Loucy (cell line): ENCODE measurements around the gene RAB8B.

Experiments
- H2AFZ ChIP-seq: fragments of 200-600 bp; sonication (generic); 2 replicates; pipeline ENCODE4 v1.6.0; 2016; ENCODE audit warnings: antibody characterized with exemption, mild to moderate bottlenecking, low read length, moderate library complexity
- H3F3A ChIP-seq: fragments of 200-600 bp; 2 replicates; pipeline ENCODE4 v1.6.0; 2016; ENCODE audit warnings: antibody characterized with exemption, low read depth, mild to moderate bottlenecking
- H3K27me3 ChIP-seq: fragments of 200-600 bp; sonication (generic); 2 replicates; pipeline ENCODE4 v1.6.1; 2014; ENCODE audit warnings: low read length, mild to moderate bottlenecking; ENCODE audit not compliant: insufficient read depth, poor library complexity, severe bottlenecking
- H3K36me3 ChIP-seq: fragments of 200-600 bp; sonication (generic); 2 replicates; pipeline ENCODE4 v1.6.1; 2016; ENCODE audit warnings: low read length; ENCODE audit not compliant: insufficient read depth
- H3K4me1 ChIP-seq: fragments of 200-600 bp; sonication (generic); 2 replicates; pipeline ENCODE4 v1.5.1; 2014; ENCODE audit warnings: low read length, mild to moderate bottlenecking; ENCODE audit not compliant: insufficient read depth, poor library complexity, severe bottlenecking
- H3K4me2 ChIP-seq: fragments of 200-600 bp; sonication (generic); 2 replicates; pipeline ENCODE4 v1.6.0; 2014; ENCODE audit warnings: antibody characterized with exemption, low read length, low read depth, mild to moderate bottlenecking; ENCODE audit not compliant: poor library complexity, severe bottlenecking
- H3K4me3 ChIP-seq: fragments of 200-600 bp; sonication (generic); 2 replicates; pipeline ENCODE4 v1.5.1; 2014; ENCODE audit warnings: low read length, mild to moderate bottlenecking, mixed read lengths; ENCODE audit not compliant: poor library complexity, severe bottlenecking
- H3K79me2 ChIP-seq: fragments of 200-600 bp; sonication (generic); 2 replicates; pipeline ENCODE4 v1.6.1; 2014; ENCODE audit warnings: low read length; ENCODE audit not compliant: insufficient read depth
- H3K9ac ChIP-seq: fragments of 200-600 bp; sonication (generic); 2 replicates; pipeline ENCODE4 v1.6.0; 2014; ENCODE audit warnings: mild to moderate bottlenecking, low read depth, low read length, moderate library complexity; ENCODE audit not compliant: poor library complexity, severe bottlenecking
- H3K9me2 ChIP-seq: fragments of 200-600 bp; sonication (generic); replicated peaks from 2 replicates; pipeline ENCODE4 v1.6.1; 2016; ENCODE audit warnings: low read depth, low read length, mixed read lengths
- H3K9me3 ChIP-seq: fragments of 200-600 bp; sonication (generic); 2 replicates; pipeline ENCODE4 v1.6.1; 2014; ENCODE audit warnings: mild to moderate bottlenecking, antibody characterized with exemption, low read length, low read depth; ENCODE audit not compliant: insufficient read depth
- H4K20me1 ChIP-seq: fragments of 200-600 bp; sonication (generic); 2 replicates; pipeline ENCODE4 v1.6.0; 2014; ENCODE audit warnings: antibody characterized with exemption, low read length, mild to moderate bottlenecking; ENCODE audit not compliant: insufficient read depth, poor library complexity, severe bottlenecking
- CTCF ChIP-seq: fragments of 200-600 bp; sonication (generic); conservative IDR thresholded peaks from 2 replicates; pipeline ENCODE4 v1.5.1; 2014; ENCODE audit warnings: mild to moderate bottlenecking, antibody characterized with exemption, low read length
- EZH2phosphoT487 ChIP-seq: fragments of 200-600 bp; IDR thresholded peaks from 2 replicates; pipeline ENCODE4 v1.6.1; 2018; ENCODE audit warnings: antibody characterized with exemption, mild to moderate bottlenecking, moderate library complexity, borderline replicate concordance

The RAB8B gene

GRCh38 chr15:63244399-63244798 lies 55.0 kb downstream of the RAB8B start:
- Histone ChIP-seq H3K9me3 (no peaks in the 10 kb centered on the region), H3F3A (no peaks in the 10 kb centered on the region), H2AFZ (no peak overlapping the region), H3K4me2 (no peak overlapping the region), H3K79me2 (peaks cover 56% of the 10 kb centered on the region), H3K27me3 (no peaks in the 10 kb centered on the region), H3K36me3 (peaks cover 40% of the 10 kb centered on the region), H3K4me1 (peaks cover 20% of the 10 kb centered on the region), H3K9me2 (no peaks in the 10 kb centered on the region), H3K9ac (no peak overlapping the region), H3K4me3 (no peak overlapping the region), H4K20me1 (peaks cover 33% of the 10 kb centered on the region)
- TF ChIP-seq EZH2phosphoT487 (no peak), CTCF (no peak)

GRCh38 chr15:63244976-63245645 lies 55.7 kb downstream of the RAB8B start:
- Histone ChIP-seq H3K79me2 (peaks cover 49% of the 10 kb centered on the region), H3F3A (no peaks in the 10 kb centered on the region), H3K9me3 (no peaks in the 10 kb centered on the region), H3K4me1 (peaks cover 16% of the 10 kb centered on the region), H2AFZ (no peak overlapping the region), H3K9ac (no peak overlapping the region), H3K9me2 (no peaks in the 10 kb centered on the region), H3K36me3 (peaks cover 44% of the 10 kb centered on the region), H3K4me3 (no peak overlapping the region), H3K4me2 (no peak overlapping the region), H4K20me1 (peaks cover 26% of the 10 kb centered on the region), H3K27me3 (no peaks in the 10 kb centered on the region)
- TF ChIP-seq EZH2phosphoT487 (no peak), CTCF (no peak)

- peaks cover 17% of the 10 kb centered on the region for H4K20me1 ChIP-seq
- peaks cover 13% of the 10 kb centered on the region for H3K4me1 ChIP-seq
- no peaks in the 10 kb centered on the region for H3K27me3 ChIP-seq
- TF ChIP-seq EZH2phosphoT487 (no peak), CTCF (no peak)
- H3K9me2 ChIP-seq, result no peaks in the 10 kb centered on the region
- H3K9ac ChIP-seq, result no peak overlapping the region
- peaks cover 31% of the 10 kb centered on the region for H3K79me2 ChIP-seq
- no peak overlapping the region for H3K4me2 ChIP-seq
- H3K36me3 ChIP-seq, result peaks cover 61% of the 10 kb centered on the region
- no peaks in the 10 kb centered on the region for H3K9me3 ChIP-seq
- H3F3A ChIP-seq, result no peaks in the 10 kb centered on the region
- H3K4me3 ChIP-seq, result no peak overlapping the region
- H2AFZ ChIP-seq, result no peak overlapping the region
Observed at GRCh38 chr15:63246691-63247469, 57.5 kb downstream of the RAB8B start.
